HG02870 (cell line): Measurements from ENCODE around the gene ATP6V1F.

Source experiments
- ATAC-seq: cut with Tn5 transposase; IDR thresholded peaks from one replicate; pipeline ENCODE4 v1.9.1; 2021; ENCODE audit warnings: mild to moderate bottlenecking, moderate library complexity; ENCODE audit not compliant: unreplicated experiment

ATP6V1F gene

GRCh38 chr7:128915271-128915819, 52.7 kb downstream of the ATP6V1F start:
- no peak for ATAC-seq
